Dermis microvascular lymphatic vessel endothelial cell (primary cell): ENCODE results near the gene ZNF646. TPM values are rescaled to one million over a fixed set of nuclear protein-coding genes. Genes with fewer than 3 reads are reported as not detected.
A peak's percentile ranks its signal among the peaks of the same experiment; 100 is the strongest.

Source experiments
- DNase-seq, 2 donors: peaks; one replicate each; pipeline versions ENCODE4 v3.0.0 to v3.0.0-alpha.2; 2010; ENCODE audit warnings: low read depth in 2 of 2
- total RNA-seq: library from RNA; depleted of rRNA; stranded (reverse); fragments of >200 nt; gene quantifications from 2 replicates; pipeline ENCODE4 v1.2.1, GENCODE V29; 2014

Gene ZNF646, protein sequence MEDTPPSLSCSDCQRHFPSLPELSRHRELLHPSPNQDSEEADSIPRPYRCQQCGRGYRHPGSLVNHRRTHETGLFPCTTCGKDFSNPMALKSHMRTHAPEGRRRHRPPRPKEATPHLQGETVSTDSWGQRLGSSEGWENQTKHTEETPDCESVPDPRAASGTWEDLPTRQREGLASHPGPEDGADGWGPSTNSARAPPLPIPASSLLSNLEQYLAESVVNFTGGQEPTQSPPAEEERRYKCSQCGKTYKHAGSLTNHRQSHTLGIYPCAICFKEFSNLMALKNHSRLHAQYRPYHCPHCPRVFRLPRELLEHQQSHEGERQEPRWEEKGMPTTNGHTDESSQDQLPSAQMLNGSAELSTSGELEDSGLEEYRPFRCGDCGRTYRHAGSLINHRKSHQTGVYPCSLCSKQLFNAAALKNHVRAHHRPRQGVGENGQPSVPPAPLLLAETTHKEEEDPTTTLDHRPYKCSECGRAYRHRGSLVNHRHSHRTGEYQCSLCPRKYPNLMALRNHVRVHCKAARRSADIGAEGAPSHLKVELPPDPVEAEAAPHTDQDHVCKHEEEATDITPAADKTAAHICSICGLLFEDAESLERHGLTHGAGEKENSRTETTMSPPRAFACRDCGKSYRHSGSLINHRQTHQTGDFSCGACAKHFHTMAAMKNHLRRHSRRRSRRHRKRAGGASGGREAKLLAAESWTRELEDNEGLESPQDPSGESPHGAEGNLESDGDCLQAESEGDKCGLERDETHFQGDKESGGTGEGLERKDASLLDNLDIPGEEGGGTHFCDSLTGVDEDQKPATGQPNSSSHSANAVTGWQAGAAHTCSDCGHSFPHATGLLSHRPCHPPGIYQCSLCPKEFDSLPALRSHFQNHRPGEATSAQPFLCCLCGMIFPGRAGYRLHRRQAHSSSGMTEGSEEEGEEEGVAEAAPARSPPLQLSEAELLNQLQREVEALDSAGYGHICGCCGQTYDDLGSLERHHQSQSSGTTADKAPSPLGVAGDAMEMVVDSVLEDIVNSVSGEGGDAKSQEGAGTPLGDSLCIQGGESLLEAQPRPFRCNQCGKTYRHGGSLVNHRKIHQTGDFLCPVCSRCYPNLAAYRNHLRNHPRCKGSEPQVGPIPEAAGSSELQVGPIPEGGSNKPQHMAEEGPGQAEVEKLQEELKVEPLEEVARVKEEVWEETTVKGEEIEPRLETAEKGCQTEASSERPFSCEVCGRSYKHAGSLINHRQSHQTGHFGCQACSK (N-terminal part only)
- total RNA-seq, result 8.1 and 13.9 TPM in 2 replicates

DNA sequence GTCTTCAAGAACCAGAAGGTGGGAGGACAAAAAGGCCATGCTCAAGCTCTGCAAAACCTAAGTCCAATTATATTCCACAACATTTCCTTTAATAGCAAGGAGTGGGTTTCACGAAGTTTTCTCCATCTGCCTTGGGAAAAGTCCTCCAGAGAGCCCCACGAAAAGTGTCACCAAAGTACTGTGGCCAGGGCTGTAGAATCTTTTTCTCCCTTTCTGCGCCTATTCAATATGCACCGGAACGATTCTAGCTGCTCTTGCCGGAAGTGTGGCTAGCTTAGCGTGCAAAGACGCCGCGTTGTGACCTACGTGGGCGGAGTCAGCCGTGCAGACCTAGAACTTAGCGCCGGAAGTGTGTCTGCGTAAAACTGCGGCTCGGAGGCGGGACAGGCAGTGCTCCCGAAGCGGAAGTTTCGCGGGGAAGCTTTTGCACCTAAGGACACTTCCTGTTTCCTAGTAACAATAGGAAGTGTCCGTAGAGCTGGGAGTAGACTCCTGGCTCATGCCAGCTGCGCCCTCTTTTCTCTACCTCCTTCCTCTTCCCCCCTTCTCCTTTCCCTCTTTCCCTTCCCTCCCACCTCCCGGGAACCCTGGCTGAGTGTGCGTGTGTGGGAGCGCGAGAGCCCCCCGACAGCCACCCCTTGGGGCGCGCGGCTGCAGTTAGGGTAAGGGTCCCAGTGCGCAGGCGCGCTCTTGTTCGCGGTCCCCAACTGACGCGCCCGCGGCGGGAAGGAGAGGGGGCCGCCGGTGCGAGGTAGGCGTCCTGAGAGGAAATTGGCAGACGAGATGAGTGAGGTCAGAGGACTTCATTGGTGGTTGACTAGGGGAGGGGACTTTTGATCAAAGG lies at the start of gene ZNF646, which contains the start of gene ZNF668:
TSS of gene ZNF646 (plus strand) at position 453 of the 844 bp plus-strand sequence. CDS start 1,903 bp downstream, outside the sequence.
TSS of gene ZNF668 (minus strand) at position 271 of the 844 bp plus-strand sequence. CDS start 9,781 bp downstream, outside the sequence.
- peak; percentile 99 to 100 for DNase-seq

DNA sequence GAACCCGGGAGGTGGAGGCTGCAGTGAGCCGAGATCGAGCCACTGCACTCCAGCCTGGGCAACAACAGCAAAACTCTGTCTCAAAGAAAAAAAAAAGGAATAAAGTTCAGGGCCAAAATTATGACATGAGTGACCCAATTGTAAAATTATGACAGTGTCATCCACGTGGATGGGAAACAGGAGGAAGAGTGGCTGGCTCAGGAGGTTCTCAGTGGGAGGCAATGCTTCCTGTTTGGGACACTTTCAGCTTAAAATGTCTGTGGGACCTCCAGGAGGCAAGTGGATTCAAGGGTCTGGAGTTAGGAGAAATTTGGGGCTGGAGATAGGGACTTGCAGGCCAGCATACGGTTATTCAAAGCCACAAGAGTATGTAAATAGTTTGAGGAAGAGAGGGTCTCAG lies 48.9 kb upstream of the ZNF646 start:
- no peak for DNase-seq

GRCh38 chr16:31029272-31029671 lies 45.0 kb upstream of the ZNF646 start:
- no peak for DNase-seq

GRCh38 chr16:31031276-31031675 lies 42.9 kb upstream of the ZNF646 start:
- DNase-seq, result no peak

GRCh38 chr16:31032736-31033708 lies 41.2 kb upstream of the ZNF646 start, which contains the start of gene STX4:
TSS of gene STX4 (plus strand) at chr16:31033558. CDS start at chr16:31033806, 248 bp downstream.
- DNase-seq, result peak; percentile 90 to 94

- peak; percentile 68 to 84 for DNase-seq
These were observed 40.3 kb upstream of the ZNF646 start for GRCh38 chr16:31033709-31034492.

DNA sequence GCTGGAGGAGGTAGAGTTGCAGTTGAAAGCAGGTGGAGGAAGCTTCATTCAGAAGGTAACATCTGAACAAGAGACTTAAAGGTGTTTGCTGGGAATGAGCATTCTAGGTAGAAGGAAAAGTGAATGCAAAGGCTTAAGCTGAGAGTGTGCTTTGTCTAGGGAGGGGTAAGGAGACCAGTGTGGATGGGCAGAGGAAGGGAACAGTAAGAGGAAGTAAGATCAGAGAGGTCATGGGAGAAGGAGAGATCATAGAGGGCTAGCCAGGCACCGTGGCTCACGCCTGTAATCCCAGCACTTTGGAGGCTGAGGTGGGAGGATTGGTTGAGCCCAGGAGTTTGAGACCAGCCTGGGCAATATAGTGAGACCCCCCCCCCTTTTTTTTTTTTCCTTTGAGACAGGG lies 37.5 kb upstream of the ZNF646 start:
- DNase-seq, result no peak

DNA sequence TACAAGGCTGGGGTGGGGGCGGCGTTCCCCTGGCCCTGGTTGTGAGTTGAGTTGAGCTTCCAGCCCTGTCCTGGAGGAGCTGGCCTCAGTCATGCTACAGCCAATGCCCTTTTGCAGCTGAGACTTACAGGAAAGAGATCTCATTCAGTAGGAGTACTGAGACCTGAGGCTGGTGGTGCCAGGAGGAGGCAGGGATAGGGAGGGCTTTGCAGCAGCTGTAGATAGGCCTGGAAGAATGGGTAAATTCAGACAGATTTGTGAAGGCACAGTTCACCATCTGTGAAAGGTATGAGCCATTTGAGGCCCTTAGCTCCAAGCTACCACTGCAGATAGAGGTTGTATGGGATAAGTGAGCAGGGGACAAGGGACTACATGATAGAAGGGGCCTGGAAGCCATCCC lies 35.2 kb upstream of the ZNF646 start:
- DNase-seq, result no peak

DNA sequence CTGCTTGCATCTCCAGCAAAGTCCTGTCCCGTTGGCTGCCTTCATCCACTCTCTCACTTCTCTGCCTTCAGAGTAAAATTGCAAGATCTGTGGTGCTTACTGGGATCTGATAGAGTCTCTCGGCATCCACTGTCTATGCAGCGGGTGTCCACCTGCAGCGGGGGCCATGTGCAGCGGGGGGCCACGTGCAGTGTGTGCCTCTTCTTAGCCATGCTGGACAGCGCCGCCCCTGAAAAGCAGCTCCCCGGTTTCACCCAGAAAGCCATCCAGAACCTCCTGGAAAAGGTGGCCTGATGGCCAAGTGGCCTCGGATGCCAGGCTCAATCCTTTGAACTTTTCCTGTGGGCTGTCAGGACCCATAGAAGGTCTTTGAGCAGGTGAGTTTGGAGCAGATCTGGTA lies 31.4 kb upstream of the ZNF646 start:
- no peak for DNase-seq

DNA sequence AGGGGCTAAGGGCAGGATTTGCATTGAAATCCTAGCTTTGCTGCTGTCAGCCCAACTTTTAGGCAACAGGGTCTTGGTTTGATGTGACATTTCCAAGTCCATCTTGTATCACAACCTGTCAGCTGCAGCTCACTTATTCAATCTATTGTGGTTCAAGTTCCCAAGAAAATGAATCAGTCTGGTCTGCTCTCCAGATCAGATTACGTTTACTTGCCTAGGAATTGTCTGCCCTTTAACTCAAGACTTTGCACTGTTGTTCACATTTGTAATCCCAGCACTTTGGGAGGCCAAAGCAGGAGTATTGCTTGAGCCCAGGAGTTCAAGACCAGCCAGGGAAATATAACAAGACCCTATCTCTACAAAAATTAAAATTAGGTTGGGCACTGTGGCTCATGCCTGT lies 30.9 kb upstream of the ZNF646 start:
- no peak for DNase-seq

GRCh38 chr16:31043898-31044481 lies 30.2 kb upstream of the ZNF646 start:
- no peak for DNase-seq

DNA sequence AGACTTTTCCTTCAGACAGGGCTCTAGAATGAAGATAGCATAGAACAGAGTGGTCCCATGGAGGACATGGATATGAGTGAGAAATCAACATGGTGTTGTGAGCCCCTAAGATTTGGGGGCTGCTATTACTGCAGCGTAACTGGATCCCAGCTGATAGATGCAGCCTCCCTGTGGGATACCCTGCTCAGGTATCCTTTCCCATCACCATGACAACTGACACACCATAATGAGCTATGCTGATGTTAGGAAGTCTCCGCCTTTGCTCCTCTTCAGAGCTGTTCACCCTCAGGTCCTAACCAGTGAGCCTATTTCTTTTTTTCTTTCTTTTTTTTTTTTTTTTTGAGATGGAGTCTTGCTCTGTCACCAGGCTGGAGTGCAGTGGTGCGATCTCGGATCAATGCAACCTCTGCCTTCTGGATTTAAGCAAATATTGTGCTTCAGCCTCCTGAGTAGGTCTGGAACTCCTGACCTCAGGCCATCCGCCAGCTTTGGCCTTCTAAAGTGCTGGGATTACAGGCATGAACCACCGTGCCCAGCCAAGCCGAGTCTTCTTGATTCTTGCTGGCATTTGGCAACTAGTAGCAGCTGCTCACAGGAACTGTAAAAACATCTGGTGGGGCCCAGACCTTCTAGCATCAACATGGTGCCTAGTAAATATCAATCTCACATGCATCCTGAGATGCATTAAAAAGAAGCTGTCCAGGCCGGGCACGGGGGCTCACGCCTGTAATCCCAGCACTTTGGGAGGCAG lies 23.8 kb upstream of the ZNF646 start:
- no peak for DNase-seq

- peak in 1 of 2 donors; percentile 61 for DNase-seq
These were observed 22.1 kb upstream of the ZNF646 start for GRCh38 chr16:31052114-31052513.

DNA sequence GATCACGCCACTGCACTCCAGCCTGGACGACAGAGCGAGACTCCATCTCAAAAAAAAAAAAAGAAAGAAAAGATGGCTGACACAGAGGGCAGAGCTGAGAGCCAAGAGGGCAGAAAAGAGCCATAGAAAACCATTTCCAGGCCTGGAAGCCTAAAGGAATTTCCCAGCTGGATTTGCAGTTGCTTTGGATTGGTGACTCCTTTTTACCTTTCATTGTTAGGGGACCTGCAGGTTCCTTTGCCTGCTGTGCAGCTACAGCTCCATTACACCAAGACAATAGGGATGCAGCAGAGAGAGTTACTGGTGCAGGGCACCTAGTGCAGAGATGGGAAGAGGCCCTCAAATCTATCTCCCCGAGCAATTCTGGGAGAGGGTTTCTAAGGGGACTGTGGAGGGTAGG lies 18.6 kb upstream of the ZNF646 start:
- DNase-seq, result no peak

DNA sequence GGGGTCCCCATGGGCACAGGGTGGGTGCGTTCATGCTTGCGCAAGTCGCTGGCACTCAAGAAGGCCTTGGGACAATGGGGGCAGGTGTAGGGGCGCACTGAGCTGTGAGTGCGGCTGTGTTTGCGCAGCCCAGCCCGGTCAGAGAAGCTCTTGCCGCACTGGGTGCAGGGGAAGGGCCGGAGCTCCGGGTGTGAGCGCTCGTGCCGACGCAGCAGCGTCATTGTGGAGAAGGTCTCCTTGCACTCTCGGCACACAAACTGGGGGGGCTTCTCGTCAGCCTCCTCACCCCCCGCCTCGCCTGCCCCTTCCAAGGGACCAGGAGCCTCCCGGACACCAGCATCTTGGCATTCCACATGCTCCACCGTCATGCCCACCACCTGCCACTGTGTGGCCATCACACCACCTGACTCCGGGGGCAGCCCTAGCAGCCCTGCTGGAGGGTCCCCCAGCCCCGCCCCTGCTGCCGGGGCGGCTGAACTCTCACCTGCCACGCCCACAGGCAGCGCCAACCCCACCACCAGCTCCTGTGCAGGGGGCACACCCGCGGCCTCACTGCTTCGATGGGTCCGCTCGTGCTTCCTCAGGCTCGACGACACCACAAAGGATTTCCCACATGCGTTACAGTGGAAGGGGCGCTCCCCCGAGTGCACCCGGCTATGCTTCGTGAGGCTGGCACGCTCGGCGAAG lies 13.0 kb upstream of the ZNF646 start:
- no peak for DNase-seq

DNA sequence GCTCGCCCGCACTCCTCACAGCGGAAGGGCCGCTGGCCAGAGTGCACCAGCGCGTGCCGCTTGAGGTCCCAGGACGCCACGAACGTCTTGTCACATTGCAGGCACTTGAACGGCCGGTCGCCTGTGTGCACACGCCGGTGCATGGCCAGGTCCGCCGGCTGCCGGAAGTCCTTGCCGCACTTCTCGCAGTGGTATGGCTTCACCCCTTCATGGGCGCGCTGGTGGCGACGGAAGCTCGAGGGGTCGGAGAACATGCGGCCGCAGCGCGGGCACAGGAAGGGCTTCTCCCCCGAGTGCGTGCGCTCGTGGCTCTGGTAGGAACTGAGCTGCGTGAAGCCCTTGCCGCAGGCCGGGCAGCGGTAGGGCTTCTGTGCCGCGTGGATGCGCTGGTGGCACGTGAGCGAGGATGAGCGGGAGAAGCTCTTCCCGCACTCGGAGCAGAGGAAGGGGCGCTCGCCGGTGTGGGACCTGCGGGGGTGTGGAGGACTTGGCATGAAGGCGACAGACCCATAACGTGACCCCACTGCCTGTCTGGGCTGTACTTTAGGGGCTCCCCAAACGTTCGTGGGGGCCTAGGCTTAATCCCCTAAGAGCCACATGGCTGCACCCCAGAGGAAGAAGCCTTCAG lies 12.3 kb upstream of the ZNF646 start:
- no peak for DNase-seq
